Measurements from ENCODE around the gene AP3S2. TPM values are rescaled to one million over a fixed set of nuclear protein-coding genes. Genes with fewer than 3 reads are reported as not detected.

AP3S2 gene
- total RNA-seq, 4 donors from 2014 or later = 17.4 to 70.6 (median 35.9) TPM

GRCh38 chr15:89812011-89812846 lies 81.6 kb downstream of the AP3S2 start:
- no peak for TF ChIP-seq CTCF (IDR thresholded peaks at IDR 0.05)
- no peak for TF ChIP-seq POLR2A (IDR thresholded peaks at IDR 0.05)
- H3K36me3 ChIP-seq = no peaks in the 10 kb centered on the region
- H3K9me3 ChIP-seq = no peaks in the 10 kb centered on the region
- H3K27ac ChIP-seq = no peak overlapping the region
- H3K27me3 ChIP-seq = peaks cover 10 to 12% of the 10 kb centered on the region in 2 donors
- intact Hi-C loops (cut with DNase I; ENCODE audit: low total_unique reads) = no loop called here
- H3K4me3 ChIP-seq = no peak overlapping the region
- peaks cover 0 to 9% of the 10 kb centered on the region in 2 donors for H3K4me1 ChIP-seq
- DNase-seq = no peak

- no peak overlapping the region for H3K27ac ChIP-seq
- intact Hi-C loops (cut with DNase I; ENCODE audit: low total_unique reads) = no loop called here
- H3K4me3 ChIP-seq = no peak overlapping the region
- no peaks in the 10 kb centered on the region for H3K9me3 ChIP-seq
- peaks cover 0 to 9% of the 10 kb centered on the region in 2 donors for H3K4me1 ChIP-seq
- DNase-seq = no peak
- H3K36me3 ChIP-seq = no peaks in the 10 kb centered on the region
- TF ChIP-seq CTCF (IDR thresholded peaks at IDR 0.05) = no peak
- no peak for TF ChIP-seq POLR2A (IDR thresholded peaks at IDR 0.05)
- H3K27me3 ChIP-seq = peaks cover 5 to 10% of the 10 kb centered on the region in 2 donors
These were observed 83.0 kb downstream of the AP3S2 start for GRCh38 chr15:89810837-89811236.

- TF ChIP-seq POLR2A (IDR thresholded peaks at IDR 0.05) (no peak), CTCF (IDR thresholded peaks at IDR 0.05) (no peak)
- DNase-seq = no peak
- no peak overlapping the region for H3K27ac ChIP-seq
- no peaks in the 10 kb centered on the region for H3K9me3 ChIP-seq
- H3K36me3 ChIP-seq = no peaks in the 10 kb centered on the region
- H3K27me3 ChIP-seq = no peaks in the 10 kb centered on the region
- intact Hi-C loops (cut with DNase I; ENCODE audit: low total_unique reads) = no loop called here
- H3K4me3 ChIP-seq = no peak overlapping the region
- peaks cover 0 to 6% of the 10 kb centered on the region in 2 donors for H3K4me1 ChIP-seq
These were observed 84.0 kb downstream of the AP3S2 start for GRCh38 chr15:89809787-89810148.

GRCh38 chr15:89809093-89809786 lies 84.6 kb downstream of the AP3S2 start:
- intact Hi-C loops (cut with DNase I; ENCODE audit: low total_unique reads) = no loop called here
- Histone ChIP-seq H3K4me3 (no peak overlapping the region), H3K4me1 (peaks cover 0 to 1% of the 10 kb centered on the region in 2 donors), H3K27ac (no peak overlapping the region), H3K27me3 (no peaks in the 10 kb centered on the region), H3K36me3 (no peaks in the 10 kb centered on the region), H3K9me3 (no peaks in the 10 kb centered on the region)
- no peak for TF ChIP-seq CTCF (IDR thresholded peaks at IDR 0.05)
- no peak for TF ChIP-seq POLR2A (IDR thresholded peaks at IDR 0.05)
- DNase-seq = no peak
